Esophagus muscularis mucosa (tissue), 4 donors: ENCODE results near the gene MYBBP1A. TPM values are rescaled to one million over a fixed set of nuclear protein-coding genes. Genes with fewer than 3 reads are reported as not detected.

Source experiments
- DNase-seq: peaks from one replicate; pipeline ENCODE4 v3.0.0-alpha.2; 2017; ENCODE audit errors: extremely low spot score
- H3K27ac ChIP-seq, 4 donors: fragments of 200-600 bp; sonication (generic); replicated peaks in 1 of 4; 1 replicate in 3 of 4; 2 replicates in 1 of 4; pipeline ENCODE4 v1.5.1; 2016 to 2019; ENCODE audit warnings: mild to moderate bottlenecking in 1 of 4
- H3K27me3 ChIP-seq, 4 donors: fragments of 200-600 bp; sonication (generic); one replicate each; pipeline versions ENCODE4 v1.5.1 to v1.6.0; 2016 to 2019
- H3K36me3 ChIP-seq, 4 donors: fragments of 200-600 bp; sonication (generic); one replicate each; pipeline ENCODE4 v1.5.1; 2016 to 2019
- H3K4me1 ChIP-seq, 4 donors: fragments of 200-600 bp; sonication (generic); one replicate each; pipeline ENCODE4 v1.5.1; 2016 to 2019
- H3K4me3 ChIP-seq, 4 donors: fragments of 200-600 bp; sonication (generic); 1 replicate in 2 of 4; 2 replicates in 2 of 4; pipeline ENCODE4 v1.5.1; 2016 to 2019; ENCODE audit warnings: mild to moderate bottlenecking in 4 of 4, moderate library complexity in 1 of 4
- H3K9me3 ChIP-seq, 4 donors: fragments of 200-600 bp; sonication (generic); 1 replicate in 3 of 4; 2 replicates in 1 of 4; pipeline ENCODE4 v1.5.1; 2016 to 2019
- EP300 ChIP-seq: sonication (generic); formaldehyde crosslinking; IDR thresholded peaks from one replicate; pipeline ENCODE4 v1.6.1; 2017; ENCODE audit warnings: antibody characterized with exemption
- POLR2A ChIP-seq: fragments of 450-650 bp; IDR thresholded peaks from one replicate; pipeline ENCODE4 v1.6.1; 2017; ENCODE audit warnings: antibody characterized with exemption, moderate library complexity, mild to moderate bottlenecking, low read depth
- POLR2AphosphoS5 ChIP-seq, 2 donors: sonication (generic); formaldehyde crosslinking; IDR thresholded peaks; one replicate each; pipeline ENCODE4 v1.6.1; 2017; ENCODE audit warnings: antibody characterized with exemption in 2 of 2
- WGBS: methylation state at CpG from one replicate; pipeline ENCODE4 v1.1.5; 2018; 5-methylcytosine and 5-hydroxymethylcytosine counted together
- intact Hi-C: fragments of 100-400 bp; cut with DNase I; formaldehyde crosslinking; loops from one replicate; pipeline ENCODE4 v1.15.1; 2023
- total RNA-seq, 4 donors: library from RNA; depleted of rRNA; stranded (reverse); fragments of >200 nt; gene quantifications; one replicate each; pipeline versions ENCODE4 v1.1.0 to v1.2.1, GENCODE V29; 2016
- TF ChIP-seq, protein P1 (sequence below), 3 experiments: fragments of 200-600 bp in 2 of 3; fragments of 450-650 bp in 1 of 3; sonication (generic) in 2 of 3; IDR thresholded peaks; one replicate each; pipeline ENCODE4 v1.5.1; 2017 to 2019; ENCODE audit warnings: antibody characterized with exemption in 3 of 3, mild to moderate bottlenecking in 2 of 3, moderate library complexity in 1 of 3

The MYBBP1A gene
- total RNA-seq, 4 donors from 2014 or later = 31.6 to 45.4 (median 36.1) TPM

DNA sequence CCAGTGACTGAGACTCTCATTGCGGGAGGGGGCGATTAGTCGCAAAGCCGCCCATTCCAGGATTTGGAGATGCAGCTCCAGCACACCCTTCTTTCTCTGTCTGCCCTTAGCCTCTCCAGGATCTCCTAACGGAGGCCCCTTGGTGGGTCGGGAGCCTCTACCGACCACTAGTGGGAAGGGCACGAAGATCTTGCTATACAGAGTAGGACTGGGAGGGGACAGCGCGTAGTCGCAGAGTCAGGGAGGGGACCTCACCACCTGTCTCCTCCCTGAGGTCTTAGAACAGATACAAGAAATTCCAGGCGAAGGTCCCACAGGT, 28.6 kb upstream of the MYBBP1A start:
- Histone ChIP-seq H3K4me1 (peaks cover 28 to 37% (median 33%) of the 10 kb centered on the region in 4 donors), H3K36me3 (no peaks in the 10 kb centered on the region), H3K27ac (peak overlapping the region; percentile 74 to 84 (median 79)), H3K27me3 (peaks cover 0 to 41% (median 9%) of the 10 kb centered on the region in 4 donors), H3K4me3 (peak overlapping the region; percentile 63 to 68 (median 66)), H3K9me3 (no peaks in the 10 kb centered on the region)
- intact Hi-C loops = no loop called here
- WGBS = 84% methylated on average over 4 of the region's 12 CpGs
- TF ChIP-seq POLR2AphosphoS5 (IDR thresholded peaks at IDR 0.05) = no peak
- TF ChIP-seq POLR2A = no peak
- no peak for TF ChIP-seq EP300
- TF ChIP-seq, protein P1, sequence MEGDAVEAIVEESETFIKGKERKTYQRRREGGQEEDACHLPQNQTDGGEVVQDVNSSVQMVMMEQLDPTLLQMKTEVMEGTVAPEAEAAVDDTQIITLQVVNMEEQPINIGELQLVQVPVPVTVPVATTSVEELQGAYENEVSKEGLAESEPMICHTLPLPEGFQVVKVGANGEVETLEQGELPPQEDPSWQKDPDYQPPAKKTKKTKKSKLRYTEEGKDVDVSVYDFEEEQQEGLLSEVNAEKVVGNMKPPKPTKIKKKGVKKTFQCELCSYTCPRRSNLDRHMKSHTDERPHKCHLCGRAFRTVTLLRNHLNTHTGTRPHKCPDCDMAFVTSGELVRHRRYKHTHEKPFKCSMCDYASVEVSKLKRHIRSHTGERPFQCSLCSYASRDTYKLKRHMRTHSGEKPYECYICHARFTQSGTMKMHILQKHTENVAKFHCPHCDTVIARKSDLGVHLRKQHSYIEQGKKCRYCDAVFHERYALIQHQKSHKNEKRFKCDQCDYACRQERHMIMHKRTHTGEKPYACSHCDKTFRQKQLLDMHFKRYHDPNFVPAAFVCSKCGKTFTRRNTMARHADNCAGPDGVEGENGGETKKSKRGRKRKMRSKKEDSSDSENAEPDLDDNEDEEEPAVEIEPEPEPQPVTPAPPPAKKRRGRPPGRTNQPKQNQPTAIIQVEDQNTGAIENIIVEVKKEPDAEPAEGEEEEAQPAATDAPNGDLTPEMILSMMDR (IDR thresholded peaks at IDR 0.05) = peak in 2 of 3 experiments; percentile 7 to 39
- no peak for DNase-seq

DNA sequence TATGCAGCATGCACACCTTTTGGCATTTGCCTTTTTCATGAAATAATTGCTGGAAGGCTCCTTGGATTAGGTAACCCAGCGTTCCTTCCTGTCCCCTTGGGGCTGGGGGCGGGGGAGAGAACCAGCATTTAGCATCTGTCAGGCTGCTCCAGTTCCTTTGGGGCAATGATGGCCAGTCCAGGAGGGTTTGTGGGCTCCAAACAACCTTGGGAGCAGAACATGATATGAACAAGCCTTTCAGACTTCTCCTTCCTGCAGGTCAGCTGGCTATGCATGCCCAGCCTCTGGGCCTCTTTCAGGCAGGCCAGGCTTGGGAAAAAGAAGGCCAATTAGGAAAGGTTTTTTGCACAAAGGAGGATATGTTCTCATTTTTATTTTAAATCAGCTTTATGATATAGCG, 28.0 kb upstream of the MYBBP1A start:
- TF ChIP-seq, protein P1 (IDR thresholded peaks at IDR 0.05) = no peak
- TF ChIP-seq POLR2AphosphoS5 (IDR thresholded peaks at IDR 0.05) = no peak
- TF ChIP-seq EP300 = no peak
- TF ChIP-seq POLR2A = no peak
- Histone ChIP-seq H3K27me3 (peaks cover 0 to 41% (median 9%) of the 10 kb centered on the region in 4 donors), H3K9me3 (no peaks in the 10 kb centered on the region), H3K4me1 (peaks cover 27 to 37% (median 33%) of the 10 kb centered on the region in 4 donors), H3K27ac (no peak overlapping the region), H3K4me3 (peak overlapping the region in 2 of 4 donors; percentile 63 to 68), H3K36me3 (no peaks in the 10 kb centered on the region)
- WGBS = 83% methylated on average over 3 of the region's 3 CpGs
- intact Hi-C loops = no loop called here
- DNase-seq = no peak

DNA sequence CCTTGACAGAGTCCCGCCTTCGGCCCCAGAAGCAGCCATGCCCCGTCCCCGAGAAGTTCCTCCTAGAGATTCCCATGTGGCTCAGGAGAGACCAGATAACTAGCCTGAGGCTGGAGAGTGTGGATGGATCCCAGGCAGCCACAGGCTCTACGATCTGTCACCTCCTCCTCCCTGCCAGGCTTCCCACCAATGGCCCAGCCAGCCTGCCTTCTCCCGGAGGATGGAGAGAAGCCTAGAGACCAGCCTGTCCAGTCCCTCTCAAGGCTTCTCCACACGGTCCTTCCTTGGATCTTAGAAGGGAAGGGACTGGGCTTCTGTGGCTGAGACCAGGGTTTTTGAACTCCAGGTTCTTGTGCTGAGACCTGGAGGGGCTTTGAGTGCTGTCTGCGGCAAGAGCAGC, 27.5 kb upstream of the MYBBP1A start:
- 94% methylated on average over 7 of the region's 8 CpGs for WGBS
- intact Hi-C loops = no loop called here
- no peak for TF ChIP-seq POLR2AphosphoS5 (IDR thresholded peaks at IDR 0.05)
- TF ChIP-seq EP300 = no peak
- TF ChIP-seq, protein P1 (IDR thresholded peaks at IDR 0.05) = no peak
- TF ChIP-seq POLR2A = no peak
- DNase-seq = no peak
- no peaks in the 10 kb centered on the region for H3K9me3 ChIP-seq
- H3K4me1 ChIP-seq = peaks cover 23 to 37% (median 33%) of the 10 kb centered on the region in 4 donors
- no peaks in the 10 kb centered on the region for H3K36me3 ChIP-seq
- peaks cover 0 to 41% (median 9%) of the 10 kb centered on the region in 4 donors for H3K27me3 ChIP-seq
- H3K4me3 ChIP-seq = no peak overlapping the region
- H3K27ac ChIP-seq = no peak overlapping the region

DNA sequence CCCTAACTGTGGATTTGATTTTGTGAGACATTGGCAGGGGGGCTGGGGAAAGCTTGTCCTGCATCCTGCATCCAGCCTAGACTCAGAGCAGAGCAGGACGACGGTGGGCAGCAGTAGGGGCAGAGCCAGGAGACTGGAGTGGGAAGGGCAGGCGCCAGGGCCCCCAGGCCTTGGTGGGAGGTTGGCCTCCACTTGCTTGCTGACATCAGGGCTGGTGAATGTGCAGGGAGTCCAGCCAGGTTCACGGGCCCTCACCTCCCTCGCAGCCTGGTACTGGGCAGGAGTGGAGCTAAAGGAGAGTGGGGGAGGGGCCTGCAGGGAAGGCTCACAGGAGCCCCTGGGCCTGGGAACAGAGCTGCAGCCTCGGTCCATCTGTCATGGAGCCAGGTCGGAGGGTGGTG, 26.9 kb upstream of the MYBBP1A start:
- no peak for TF ChIP-seq POLR2A
- TF ChIP-seq EP300 = no peak
- TF ChIP-seq POLR2AphosphoS5 (IDR thresholded peaks at IDR 0.05) = no peak
- TF ChIP-seq, protein P1 (IDR thresholded peaks at IDR 0.05) = no peak
- intact Hi-C loops = no loop called here
- 64% methylated on average over 5 of the region's 7 CpGs for WGBS
- DNase-seq = no peak
- Histone ChIP-seq H3K4me1 (peaks cover 17 to 37% (median 33%) of the 10 kb centered on the region in 4 donors), H3K27me3 (peaks cover 0 to 41% (median 9%) of the 10 kb centered on the region in 4 donors), H3K9me3 (no peaks in the 10 kb centered on the region), H3K36me3 (no peaks in the 10 kb centered on the region), H3K4me3 (no peak overlapping the region), H3K27ac (no peak overlapping the region)

DNA sequence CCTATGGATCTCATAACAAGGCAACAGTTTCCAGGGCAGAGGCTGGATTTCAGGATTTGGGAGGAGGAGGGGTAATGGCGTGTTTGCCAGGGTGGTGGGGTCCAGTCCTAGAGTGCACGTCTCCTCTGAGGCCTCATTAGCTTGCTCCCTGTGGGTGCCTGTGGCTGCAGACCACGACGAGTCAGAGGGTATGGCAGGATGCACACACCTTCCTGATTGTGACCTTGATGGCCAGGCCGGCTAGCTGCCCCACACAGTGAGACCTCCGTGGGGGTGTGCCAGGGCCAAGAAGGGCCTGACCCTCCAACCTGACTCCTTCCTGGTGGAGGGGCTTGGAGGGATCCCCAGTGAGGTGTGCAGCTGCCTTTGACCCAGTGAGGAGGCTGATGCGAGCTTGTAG, 25.1 kb upstream of the MYBBP1A start:
- TF ChIP-seq EP300 (no peak), POLR2AphosphoS5 (IDR thresholded peaks at IDR 0.05) (no peak), POLR2A (no peak)
- TF ChIP-seq, protein P1 (IDR thresholded peaks at IDR 0.05) = no peak
- no peaks in the 10 kb centered on the region for H3K36me3 ChIP-seq
- WGBS = no CpG with 5 or more reads among the region's 7 CpGs
- H3K27ac ChIP-seq = no peak overlapping the region
- H3K4me3 ChIP-seq = no peak overlapping the region
- H3K27me3 ChIP-seq = peaks cover 0 to 41% (median 7%) of the 10 kb centered on the region in 4 donors
- no peak for DNase-seq
- H3K9me3 ChIP-seq = no peaks in the 10 kb centered on the region
- H3K4me1 ChIP-seq = peaks cover 9 to 30% (median 24%) of the 10 kb centered on the region in 4 donors
- intact Hi-C loops = no loop called here
